ENCODE measurements around the gene RCVRN. TPM values are rescaled to one million over a fixed set of nuclear protein-coding genes. Genes with fewer than 3 reads are reported as not detected.

RCVRN gene
- total and polyA plus RNA-seq, 9 donors, result 0.22 to 0.82 (median 0.40) TPM; not detected in 6

DNA sequence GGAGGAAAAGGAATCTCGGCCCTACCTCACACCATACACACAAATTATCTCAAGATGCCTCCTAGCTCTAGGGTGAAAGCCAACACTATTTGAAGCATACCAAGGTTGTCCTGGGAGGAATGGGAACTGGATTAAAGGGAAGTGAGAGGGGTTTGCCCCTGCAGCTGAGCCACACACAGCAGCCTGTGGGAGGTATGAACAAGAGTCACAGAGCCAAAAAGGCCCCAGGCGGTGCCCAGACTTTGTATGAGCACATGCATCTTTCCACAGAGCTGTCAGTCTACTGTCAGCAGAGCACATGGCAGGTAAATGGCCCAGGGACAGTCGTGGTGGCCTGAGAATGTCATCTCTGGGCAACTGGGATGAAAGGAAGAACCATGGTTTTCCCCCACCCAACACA lies 31.0 kb upstream of the RCVRN start:
- Histone ChIP-seq H3K4me3 (no peak overlapping the region), H3K27me3 (no peaks in the 10 kb centered on the region), H3K27ac (no peak overlapping the region), H3K4me1 (ENCODE audit: insufficient read depth) (peaks cover 4% of the 10 kb centered on the region), H3K36me3 (no peaks in the 10 kb centered on the region), H3K9me3 (no peaks in the 10 kb centered on the region)
- no peak for DNase-seq
- intact Hi-C loops (cut with DNase I), result loop anchor here in 1 of 4 donors (10.0 kb wide), 1 partner anchor 679 kb away; no protein-coding TSS in a partner anchor
- TF ChIP-seq, protein P1, sequence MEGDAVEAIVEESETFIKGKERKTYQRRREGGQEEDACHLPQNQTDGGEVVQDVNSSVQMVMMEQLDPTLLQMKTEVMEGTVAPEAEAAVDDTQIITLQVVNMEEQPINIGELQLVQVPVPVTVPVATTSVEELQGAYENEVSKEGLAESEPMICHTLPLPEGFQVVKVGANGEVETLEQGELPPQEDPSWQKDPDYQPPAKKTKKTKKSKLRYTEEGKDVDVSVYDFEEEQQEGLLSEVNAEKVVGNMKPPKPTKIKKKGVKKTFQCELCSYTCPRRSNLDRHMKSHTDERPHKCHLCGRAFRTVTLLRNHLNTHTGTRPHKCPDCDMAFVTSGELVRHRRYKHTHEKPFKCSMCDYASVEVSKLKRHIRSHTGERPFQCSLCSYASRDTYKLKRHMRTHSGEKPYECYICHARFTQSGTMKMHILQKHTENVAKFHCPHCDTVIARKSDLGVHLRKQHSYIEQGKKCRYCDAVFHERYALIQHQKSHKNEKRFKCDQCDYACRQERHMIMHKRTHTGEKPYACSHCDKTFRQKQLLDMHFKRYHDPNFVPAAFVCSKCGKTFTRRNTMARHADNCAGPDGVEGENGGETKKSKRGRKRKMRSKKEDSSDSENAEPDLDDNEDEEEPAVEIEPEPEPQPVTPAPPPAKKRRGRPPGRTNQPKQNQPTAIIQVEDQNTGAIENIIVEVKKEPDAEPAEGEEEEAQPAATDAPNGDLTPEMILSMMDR (IDR thresholded peaks at IDR 0.05), result no peak
- no peak for TF ChIP-seq EP300 (IDR thresholded peaks at IDR 0.05)
- TF ChIP-seq POLR2A (IDR thresholded peaks at IDR 0.05), result no peak
- WGBS, 3 donors, result 85 to 90% (median 86%) methylated on average over 3 of the region's 3 CpGs

DNA sequence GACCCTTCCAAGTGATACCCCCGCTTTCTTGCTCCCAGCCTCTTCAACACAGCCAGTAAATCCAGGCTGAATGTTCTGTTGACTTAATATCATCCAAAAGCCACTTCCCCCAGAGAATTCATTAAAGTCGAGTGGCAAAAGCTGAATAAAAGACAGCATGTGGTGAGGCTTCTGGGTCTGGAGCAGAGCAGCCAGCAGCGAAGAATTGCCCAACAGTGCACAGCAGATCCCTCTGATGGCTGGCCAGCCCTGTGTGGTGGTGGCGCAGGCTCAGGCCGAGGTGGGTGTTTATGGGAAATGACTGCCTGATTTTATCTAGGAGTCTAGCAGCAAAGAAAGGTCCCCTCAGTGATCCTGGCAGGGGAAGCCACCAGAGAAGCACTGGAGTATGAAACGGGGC lies 30.3 kb upstream of the RCVRN start:
- H3K27ac ChIP-seq, result no peak overlapping the region
- no peaks in the 10 kb centered on the region for H3K27me3 ChIP-seq
- peaks cover 4% of the 10 kb centered on the region for H3K4me1 ChIP-seq (ENCODE audit: insufficient read depth)
- no peak overlapping the region for H3K4me3 ChIP-seq
- no peaks in the 10 kb centered on the region for H3K36me3 ChIP-seq
- intact Hi-C loops (cut with DNase I), result loop anchor here in 1 of 4 donors (10.0 kb wide), 1 partner anchor 679 kb away; no protein-coding TSS in a partner anchor
- TF ChIP-seq EP300 (IDR thresholded peaks at IDR 0.05) (no peak), POLR2A (IDR thresholded peaks at IDR 0.05) (no peak)
- TF ChIP-seq, protein P1 (IDR thresholded peaks at IDR 0.05), result no peak
- 90 to 93% (median 92%) methylated on average over 6 of the region's 6 CpGs for WGBS, 3 donors
- H3K9me3 ChIP-seq, result no peaks in the 10 kb centered on the region
- no peak for DNase-seq

DNA sequence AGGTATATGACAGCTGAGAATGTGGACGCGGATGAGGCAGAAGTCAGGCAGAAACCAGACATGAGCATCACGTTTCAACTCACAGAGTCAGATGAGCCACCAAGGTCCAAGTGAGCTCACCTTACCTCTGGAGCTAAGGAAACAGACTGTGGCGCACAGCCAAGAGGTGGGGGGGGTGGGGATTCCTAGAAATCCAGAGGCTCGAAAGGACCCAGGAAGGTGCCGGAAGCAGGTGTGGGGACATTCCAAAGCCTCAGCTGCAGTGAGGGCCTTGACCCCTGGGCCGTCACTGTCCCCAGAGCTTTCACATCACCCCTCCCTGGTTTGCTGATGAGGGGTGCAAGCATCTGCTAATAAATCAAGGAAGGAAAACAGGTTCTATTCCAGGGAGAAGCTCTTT lies 29.3 kb upstream of the RCVRN start:
- Histone ChIP-seq H3K4me3 (no peak overlapping the region), H3K36me3 (no peaks in the 10 kb centered on the region), H3K27ac (no peak overlapping the region), H3K4me1 (ENCODE audit: insufficient read depth) (peaks cover 4% of the 10 kb centered on the region), H3K9me3 (no peaks in the 10 kb centered on the region), H3K27me3 (no peaks in the 10 kb centered on the region)
- intact Hi-C loops (cut with DNase I), result loop anchor here in 1 of 4 donors (10.0 kb wide), 1 partner anchor 680 kb away; no protein-coding TSS in a partner anchor
- DNase-seq, result no peak
- WGBS, 3 donors, result 85 to 86% (median 86%) methylated on average over 7 of the region's 7 CpGs
- no peak for TF ChIP-seq EP300 (IDR thresholded peaks at IDR 0.05)
- TF ChIP-seq, protein P1 (IDR thresholded peaks at IDR 0.05), result no peak
- no peak for TF ChIP-seq POLR2A (IDR thresholded peaks at IDR 0.05)

DNA sequence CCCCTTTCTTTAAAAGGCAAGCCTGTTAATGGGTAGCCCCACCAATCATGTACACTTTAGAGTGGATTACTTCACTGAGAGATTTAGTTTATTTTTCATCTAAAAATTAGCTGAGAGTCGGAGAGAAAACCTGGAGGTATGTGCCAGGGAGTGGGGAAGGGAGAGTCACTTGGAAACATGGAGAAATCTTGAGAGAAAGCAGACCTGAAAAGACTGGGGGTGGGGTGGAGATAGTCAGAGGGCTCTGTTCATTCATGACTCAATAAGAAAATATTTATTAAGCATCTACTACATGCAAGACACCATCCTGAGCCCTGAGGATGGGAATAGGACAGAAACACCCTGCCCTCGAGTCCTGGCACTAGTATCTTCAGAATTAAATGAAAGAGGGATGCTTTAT lies 27.4 kb upstream of the RCVRN start:
- H3K4me1 ChIP-seq (ENCODE audit: insufficient read depth), result peaks cover 4% of the 10 kb centered on the region
- no peak overlapping the region for H3K4me3 ChIP-seq
- intact Hi-C loops (cut with DNase I), result loop anchor here in 1 of 4 donors (10.0 kb wide), 1 partner anchor 682 kb away; no protein-coding TSS in a partner anchor
- no peak for DNase-seq
- no peak overlapping the region for H3K27ac ChIP-seq
- WGBS, 3 donors, result 71 to 87% (median 75%) methylated on average over 2 of the region's 2 CpGs
- H3K36me3 ChIP-seq, result no peaks in the 10 kb centered on the region
- H3K27me3 ChIP-seq, result no peaks in the 10 kb centered on the region
- TF ChIP-seq POLR2A (IDR thresholded peaks at IDR 0.05) (no peak), EP300 (IDR thresholded peaks at IDR 0.05) (no peak)
- TF ChIP-seq, protein P1 (IDR thresholded peaks at IDR 0.05), result no peak
- no peaks in the 10 kb centered on the region for H3K9me3 ChIP-seq

Measured in ovary (tissue), 9 donors.